ENCODE data around the gene HS3ST3B1.

HS3ST3B1 gene

GRCh38 chr17:14334276-14334840 lies 33.5 kb downstream of the HS3ST3B1 start:
- TF ChIP-seq CTCF (IDR thresholded peaks at IDR 0.05; ENCODE audit: control insufficient read depth, insufficient read depth, low read depth, low read length, missing control alignments): no peak
- H3K4me3 ChIP-seq (ENCODE audit: control insufficient read depth, low read depth, low read length): no peak overlapping the region
- no peak for DNase-seq (ENCODE audit: low read depth)

GRCh38 chr17:14334919-14335318 lies 34.0 kb downstream of the HS3ST3B1 start:
- no peak for TF ChIP-seq CTCF (IDR thresholded peaks at IDR 0.05; ENCODE audit: control insufficient read depth, insufficient read depth, low read depth, low read length, missing control alignments)
- no peak overlapping the region for H3K4me3 ChIP-seq (ENCODE audit: control insufficient read depth, low read depth, low read length)
- DNase-seq (ENCODE audit: low read depth): no peak

- no peak for TF ChIP-seq CTCF (IDR thresholded peaks at IDR 0.05; ENCODE audit: control insufficient read depth, insufficient read depth, low read depth, low read length, missing control alignments)
- no peak overlapping the region for H3K4me3 ChIP-seq (ENCODE audit: control insufficient read depth, low read depth, low read length)
- no peak for DNase-seq (ENCODE audit: low read depth)
Measured at GRCh38 chr17:14336418-14336817, 35.5 kb downstream of the HS3ST3B1 start.

- TF ChIP-seq CTCF (IDR thresholded peaks at IDR 0.05; ENCODE audit: control insufficient read depth, insufficient read depth, low read depth, low read length, missing control alignments): no peak
- no peak overlapping the region for H3K4me3 ChIP-seq (ENCODE audit: control insufficient read depth, low read depth, low read length)
- DNase-seq (ENCODE audit: low read depth): no peak
Measured at GRCh38 chr17:14337596-14338079, 36.8 kb downstream of the HS3ST3B1 start.

- TF ChIP-seq CTCF (IDR thresholded peaks at IDR 0.05; ENCODE audit: control insufficient read depth, insufficient read depth, low read depth, low read length, missing control alignments): no peak
- DNase-seq (ENCODE audit: low read depth): no peak
- no peak overlapping the region for H3K4me3 ChIP-seq (ENCODE audit: control insufficient read depth, low read depth, low read length)
Measured at GRCh38 chr17:14340857-14341754, 40.2 kb downstream of the HS3ST3B1 start.

GRCh38 chr17:14341866-14342265 lies 41.0 kb downstream of the HS3ST3B1 start:
- no peak for TF ChIP-seq CTCF (IDR thresholded peaks at IDR 0.05; ENCODE audit: control insufficient read depth, insufficient read depth, low read depth, low read length, missing control alignments)
- no peak for DNase-seq (ENCODE audit: low read depth)
- no peak overlapping the region for H3K4me3 ChIP-seq (ENCODE audit: control insufficient read depth, low read depth, low read length)
